Astrocyte (in vitro differentiated cells and primary cell): ENCODE results near the gene SLN. TPM values are rescaled to one million over a fixed set of nuclear protein-coding genes. Genes with fewer than 3 reads are reported as not detected.
A peak's percentile ranks its signal among the peaks of the same experiment; 100 is the strongest.

Experiments used
- DNase-seq: peaks from one replicate; pipeline ENCODE4 v3.0.0-alpha.2; 2010; ENCODE audit warnings: low read depth
- FAIRE-seq: peaks from 2 replicates; lab custom pipeline; 2011; peaks lifted over from hg19 to GRCh38; lab: Jason Lieb, UNC
- H2AFZ ChIP-seq: 2 replicates; pipeline ENCODE4 v1.6.0; 2012; ENCODE audit warnings: low read depth, low read length, inconsistent platforms
- H3K27ac ChIP-seq: 2 replicates; pipeline ENCODE4 v1.5.1; 2011; ENCODE audit warnings: low read depth, low read length, inconsistent platforms
- H3K27me3 ChIP-seq: 2 replicates; pipeline ENCODE4 v1.6.0; 2011; ENCODE audit warnings: low read length, inconsistent platforms; ENCODE audit not compliant: insufficient read depth
- H3K36me3 ChIP-seq: 2 replicates; pipeline ENCODE4 v1.5.1; 2011; ENCODE audit warnings: low read length, inconsistent platforms; ENCODE audit not compliant: insufficient read depth
- H3K4me1 ChIP-seq: 2 replicates; pipeline ENCODE4 v1.5.1; 2011; ENCODE audit warnings: low read length, inconsistent platforms; ENCODE audit not compliant: insufficient read depth
- H3K4me2 ChIP-seq: 2 replicates; pipeline ENCODE4 v1.6.0; 2012; ENCODE audit warnings: low read length, inconsistent platforms
- H3K4me3 ChIP-seq: 2 replicates; pipeline ENCODE4 v1.5.1; 2011; ENCODE audit warnings: low read depth, mild to moderate bottlenecking, low read length, inconsistent platforms; ENCODE audit not compliant: insufficient read depth
- H3K79me2 ChIP-seq: 2 replicates; pipeline ENCODE4 v1.6.0; 2012; ENCODE audit warnings: mild to moderate bottlenecking, low read length, inconsistent platforms; ENCODE audit not compliant: insufficient read depth
- H3K9ac ChIP-seq: 2 replicates; pipeline ENCODE4 v1.6.0; 2012; ENCODE audit warnings: mild to moderate bottlenecking, low read length, inconsistent platforms
- H3K9me3 ChIP-seq: 2 replicates; pipeline ENCODE4 v1.5.1; 2012; ENCODE audit warnings: low read depth, mild to moderate bottlenecking, low read length, inconsistent platforms; ENCODE audit not compliant: insufficient read depth
- H4K20me1 ChIP-seq: 2 replicates; pipeline ENCODE4 v1.6.0; 2012; ENCODE audit warnings: low read length, inconsistent platforms; ENCODE audit not compliant: insufficient read depth
- H3K27ac Mint-ChIP-seq: one replicate; pipeline ENCODE4 v1.8.0; 2021; ENCODE audit warnings: mild to moderate bottlenecking, mixed read lengths; ENCODE audit not compliant: unreplicated experiment
- H3K27me3 Mint-ChIP-seq: one replicate; pipeline ENCODE4 v1.8.0; 2021; ENCODE audit warnings: low read depth, mixed read lengths; ENCODE audit not compliant: unreplicated experiment
- H3K36me3 Mint-ChIP-seq: one replicate; pipeline ENCODE4 v1.8.0; 2021; ENCODE audit warnings: low read depth, mixed read lengths; ENCODE audit not compliant: unreplicated experiment
- H3K4me1 Mint-ChIP-seq: one replicate; pipeline ENCODE4 v1.8.0; 2021; ENCODE audit warnings: low read depth, mixed read lengths; ENCODE audit not compliant: unreplicated experiment
- H3K4me3 Mint-ChIP-seq: one replicate; pipeline ENCODE4 v1.8.0; 2021; ENCODE audit warnings: mild to moderate bottlenecking, moderate library complexity, mixed read lengths; ENCODE audit not compliant: unreplicated experiment
- H3K9me3 Mint-ChIP-seq: one replicate; pipeline ENCODE4 v1.8.0; 2021; ENCODE audit warnings: mild to moderate bottlenecking, mixed read lengths; ENCODE audit not compliant: unreplicated experiment
- EZH2 ChIP-seq: IDR thresholded peaks from 2 replicates; pipeline ENCODE4 v1.6.1; 2012; ENCODE audit warnings: mild to moderate bottlenecking, low read length, inconsistent platforms; ENCODE audit not compliant: insufficient read depth
- total RNA-seq: library from RNA; stranded (reverse); gene quantifications from 2 replicates; pipeline ENCODE4 v1.2.1, GENCODE V29; 2021
- TF ChIP-seq, protein P1 (sequence below): IDR thresholded peaks from 2 replicates; pipeline ENCODE4 v1.5.1; 2011; ENCODE audit warnings: low read depth, mild to moderate bottlenecking, inconsistent platforms, low read length, moderate library complexity; ENCODE audit not compliant: insufficient read depth

Gene SLN
- total RNA-seq, 1 donor from 2014 or later = 4.9 TPM

DNA sequence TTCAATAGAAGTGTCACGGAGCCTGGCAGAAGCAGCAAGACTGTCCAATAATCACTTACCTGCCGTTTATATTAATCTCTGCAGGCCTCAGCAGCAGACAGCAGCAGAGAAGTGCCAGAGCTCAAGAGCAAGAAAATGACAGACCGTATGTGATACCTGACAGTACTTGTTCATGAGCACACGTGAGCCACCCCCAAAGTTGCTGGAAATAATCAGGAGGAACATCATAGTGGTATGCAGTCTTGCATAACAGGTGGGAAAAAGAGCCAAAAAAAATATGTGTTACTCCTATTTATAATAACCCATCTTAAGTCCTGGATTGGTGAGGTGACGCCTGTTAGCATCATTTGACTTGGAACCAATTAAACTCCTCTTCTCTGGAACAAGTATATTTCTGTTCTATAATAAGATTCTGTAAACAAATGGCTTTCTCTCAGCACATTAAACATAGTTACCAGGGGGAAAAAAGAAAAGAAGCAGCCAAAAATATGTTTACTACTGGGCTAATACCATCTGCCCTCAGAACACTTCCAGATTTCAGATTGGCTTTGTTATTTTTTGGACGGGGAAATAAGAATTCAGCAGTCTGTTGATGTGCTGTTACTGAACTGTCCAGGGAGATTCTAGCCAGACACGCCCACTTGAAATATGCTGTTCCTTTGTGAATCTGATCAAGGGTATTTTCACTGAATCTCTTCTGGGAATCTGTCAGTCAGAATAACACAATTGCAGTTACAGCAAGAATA lies 7.9 kb upstream of the SLN start:
- H3K36me3 Mint-ChIP-seq = no peaks in the 10 kb centered on the region
- no peak overlapping the region for H3K9ac ChIP-seq
- DNase-seq = no peak
- H2AFZ ChIP-seq = no peak overlapping the region
- H3K9me3 Mint-ChIP-seq = no peaks in the 10 kb centered on the region
- H3K27me3 ChIP-seq = peaks cover 9% of the 10 kb centered on the region
- H3K9me3 ChIP-seq = no peaks in the 10 kb centered on the region
- no peaks in the 10 kb centered on the region for H4K20me1 ChIP-seq
- peaks cover 9% of the 10 kb centered on the region for H3K4me1 ChIP-seq
- peak overlapping the region; percentile 29 for H3K27ac Mint-ChIP-seq
- FAIRE-seq = no peak
- no peak for TF ChIP-seq EZH2
- TF ChIP-seq, protein P1, sequence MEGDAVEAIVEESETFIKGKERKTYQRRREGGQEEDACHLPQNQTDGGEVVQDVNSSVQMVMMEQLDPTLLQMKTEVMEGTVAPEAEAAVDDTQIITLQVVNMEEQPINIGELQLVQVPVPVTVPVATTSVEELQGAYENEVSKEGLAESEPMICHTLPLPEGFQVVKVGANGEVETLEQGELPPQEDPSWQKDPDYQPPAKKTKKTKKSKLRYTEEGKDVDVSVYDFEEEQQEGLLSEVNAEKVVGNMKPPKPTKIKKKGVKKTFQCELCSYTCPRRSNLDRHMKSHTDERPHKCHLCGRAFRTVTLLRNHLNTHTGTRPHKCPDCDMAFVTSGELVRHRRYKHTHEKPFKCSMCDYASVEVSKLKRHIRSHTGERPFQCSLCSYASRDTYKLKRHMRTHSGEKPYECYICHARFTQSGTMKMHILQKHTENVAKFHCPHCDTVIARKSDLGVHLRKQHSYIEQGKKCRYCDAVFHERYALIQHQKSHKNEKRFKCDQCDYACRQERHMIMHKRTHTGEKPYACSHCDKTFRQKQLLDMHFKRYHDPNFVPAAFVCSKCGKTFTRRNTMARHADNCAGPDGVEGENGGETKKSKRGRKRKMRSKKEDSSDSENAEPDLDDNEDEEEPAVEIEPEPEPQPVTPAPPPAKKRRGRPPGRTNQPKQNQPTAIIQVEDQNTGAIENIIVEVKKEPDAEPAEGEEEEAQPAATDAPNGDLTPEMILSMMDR = no peak
- no peaks in the 10 kb centered on the region for H3K79me2 ChIP-seq
- H3K4me1 Mint-ChIP-seq = peaks cover 15% of the 10 kb centered on the region
- H3K4me3 ChIP-seq = no peak overlapping the region
- no peaks in the 10 kb centered on the region for H3K36me3 ChIP-seq
- no peak overlapping the region for H3K27ac ChIP-seq
- H3K4me3 Mint-ChIP-seq = no peak overlapping the region
- H3K27me3 Mint-ChIP-seq = no peaks in the 10 kb centered on the region
- peak overlapping the region; percentile 0 for H3K4me2 ChIP-seq

GRCh38 chr11:107719073-107719472 lies 7.2 kb upstream of the SLN start:
- no peak for DNase-seq
- no peaks in the 10 kb centered on the region for H3K36me3 Mint-ChIP-seq
- no peak overlapping the region for H2AFZ ChIP-seq
- H3K27ac Mint-ChIP-seq = no peak overlapping the region
- no peak overlapping the region for H3K27ac ChIP-seq
- no peak overlapping the region for H3K4me2 ChIP-seq
- no peak overlapping the region for H3K4me3 Mint-ChIP-seq
- no peaks in the 10 kb centered on the region for H3K36me3 ChIP-seq
- peaks cover 9% of the 10 kb centered on the region for H3K4me1 ChIP-seq
- H3K9me3 Mint-ChIP-seq = no peaks in the 10 kb centered on the region
- no peaks in the 10 kb centered on the region for H3K79me2 ChIP-seq
- H3K9ac ChIP-seq = no peak overlapping the region
- H3K9me3 ChIP-seq = no peaks in the 10 kb centered on the region
- H4K20me1 ChIP-seq = no peaks in the 10 kb centered on the region
- H3K27me3 Mint-ChIP-seq = no peaks in the 10 kb centered on the region
- TF ChIP-seq, protein P1 = no peak
- no peak for TF ChIP-seq EZH2
- no peak for FAIRE-seq
- H3K4me1 Mint-ChIP-seq = peaks cover 15% of the 10 kb centered on the region
- no peak overlapping the region for H3K4me3 ChIP-seq
- peaks cover 9% of the 10 kb centered on the region for H3K27me3 ChIP-seq
